ENCODE measurements around the gene RBM33. TPM values are rescaled to one million over a fixed set of nuclear protein-coding genes. Genes with fewer than 3 reads are reported as not detected.

Gene RBM33
- total and polyA plus RNA-seq, 2 of the 13 experiments (the other 11 are each of a cell fraction or from before 2014, with no cell fraction given): 12.4 to 28.9 TPM

- POLR2A ChIA-PET: no interaction called here
- peaks cover 3% of the 10 kb centered on the region; the same call in 1 of the 2 replicates for H3K4me1 ChIP-seq (ENCODE audit: insufficient read depth, low read length)
- peaks cover 6 to 69% of the 10 kb centered on the region in 2 experiments for H3K27me3 ChIP-seq (ENCODE audit: control insufficient read depth in 1 of 2, insufficient read depth in 2 of 2, low read length in 2 of 2)
- no TSS peak for BruUV-seq (replicated peaks)
- H4K20me1 ChIP-seq (ENCODE audit: insufficient read depth, low read length): no peaks in the 10 kb centered on the region
- DNase-seq (ENCODE audit: low spot score) (no peak), ATAC-seq (no peak), FAIRE-seq (no peak)
- WGBS (ENCODE audit: low lambda C conversion rate): 24% methylated on average over 11 of the region's 11 CpGs
- no peaks in the 10 kb centered on the region for H3K9me3 ChIP-seq (ENCODE audit: low read length)
- no peaks in the 10 kb centered on the region for H3K36me3 ChIP-seq (replicated peaks in 1 of 2; ENCODE audit: control insufficient read depth in 1 of 2, insufficient read depth in 2 of 2, low read length in 2 of 2)
- H3K4me3 ChIP-seq (replicated peaks in 1 of 3; ENCODE audit: insufficient read depth in 1 of 3, low read depth in 2 of 3, low read length in 3 of 3): no peak overlapping the region
- H2AFZ ChIP-seq (ENCODE audit: low read length): no peak overlapping the region
- intact Hi-C loops (cut with micrococcal nuclease; ENCODE audit: unreplicated experiment) (no loop called here), in situ Hi-C loops (cut with HindIII; ENCODE audit: extremely low pct_ligation_motif_present, low pct_unique_long_range_greater_than_20kb) (loop anchor here (25.0 kb wide), 1 partner anchor 815 kb away; the partner anchor contains the start of gene RNF32)
- CTCF ChIA-PET (ENCODE audit: low intra/inter-chr PET ratio, low total read pairs): no interaction called here
- no peak for TF ChIP-seq POGZ (CRISPR knock-in tag; IDR thresholded peaks at IDR 0.05)
- TF ChIP-seq ZKSCAN1 (IDR thresholded peaks at IDR 0.05; ENCODE audit: low read length): no peak
- TF ChIP-seq EP300 (IDR thresholded peaks at IDR 0.05; ENCODE audit: low read depth in 2 of 2, low read length in 2 of 2): no peak
- TF ChIP-seq EP300 (CRISPR knock-in tag; IDR thresholded peaks at IDR 0.05; ENCODE audit: borderline replicate concordance): no peak
- no peak for TF ChIP-seq CSRNP1 (CRISPR knock-in tag; IDR thresholded peaks at IDR 0.05)
- TF ChIP-seq GZF1 (CRISPR knock-in tag; IDR thresholded peaks at IDR 0.05): no peak
- no peak for TF ChIP-seq THAP8 (CRISPR knock-in tag; IDR thresholded peaks at IDR 0.05; ENCODE audit: borderline replicate concordance)
- TF ChIP-seq TFDP1 (CRISPR knock-in tag; IDR thresholded peaks at IDR 0.05; ENCODE audit: borderline replicate concordance): no peak
- no peak for TF ChIP-seq SP4 (CRISPR knock-in tag; IDR thresholded peaks at IDR 0.05)
- no peak for TF ChIP-seq ELF4 (CRISPR knock-in tag; IDR thresholded peaks at IDR 0.05; ENCODE audit: borderline replicate concordance)
- TF ChIP-seq ZNF256 (CRISPR knock-in tag; conservative IDR thresholded peaks at IDR 0.05): no peak
- TF ChIP-seq ATF3 (CRISPR knock-in tag; IDR thresholded peaks at IDR 0.05): no peak
- no peak for TF ChIP-seq ZNF235 (CRISPR knock-in tag; IDR thresholded peaks at IDR 0.05; ENCODE audit: borderline replicate concordance)
- no peak for TF ChIP-seq ZBTB42 (CRISPR knock-in tag; IDR thresholded peaks at IDR 0.05)
- TF ChIP-seq ZNF263 (CRISPR knock-in tag; IDR thresholded peaks at IDR 0.05): no peak
- no peak for TF ChIP-seq ZBTB7A (CRISPR knock-in tag; IDR thresholded peaks at IDR 0.05)
- no peak for TF ChIP-seq MAFG (CRISPR knock-in tag; IDR thresholded peaks at IDR 0.05)
- no peak for TF ChIP-seq TAF1 (CRISPR knock-in tag; IDR thresholded peaks at IDR 0.05)
- H3K4me2 ChIP-seq (ENCODE audit: low read depth, low read length): no peak overlapping the region
- H3K27ac ChIP-seq (ENCODE audit: extremely low read length, insufficient read depth, low read length): no peak overlapping the region
- no peak overlapping the region for H3K9ac ChIP-seq (ENCODE audit: insufficient read depth, low read depth, low read length)
- H3K79me2 ChIP-seq (ENCODE audit: insufficient read depth, low read length): no peaks in the 10 kb centered on the region
These were observed 177.4 kb downstream of the RBM33 start for GRCh38 chr7:155821851-155822250.
